GM21423 (cell line): ENCODE results near the gene CIDEC.
"Not testable (repeated sequence)": the region's sequence is repeated elsewhere in the genome, so short reads cannot be mapped to it uniquely, and the experiment has no call there.

Experiments used
- ATAC-seq: cut with Tn5 transposase; IDR thresholded peaks from one replicate; pipeline ENCODE4 v1.9.1; 2021; ENCODE audit warnings: mild to moderate bottlenecking, moderate library complexity; ENCODE audit not compliant: unreplicated experiment

The CIDEC gene

GRCh38 chr3:9902372-9903237 lies 22.6 kb upstream of the CIDEC start, which contains the start of gene IL17RE:
TSS of gene IL17RE (plus strand) at chr3:9902848. CDS start at chr3:9902933, 85 bp downstream.
- ATAC-seq, result no peak

GRCh38 chr3:9901967-9902366 lies 21.9 kb upstream of the CIDEC start:
- ATAC-seq, result no peak

GRCh38 chr3:9900965-9901415 lies 20.9 kb upstream of the CIDEC start:
- not testable (repeated sequence) for ATAC-seq

GRCh38 chr3:9899289-9899791 lies 19.3 kb upstream of the CIDEC start:
- no peak for ATAC-seq

- ATAC-seq, result no peak
Observed at GRCh38 chr3:9898467-9899241, 18.6 kb upstream of the CIDEC start.

GRCh38 chr3:9897408-9898372 lies 17.6 kb upstream of the CIDEC start:
- peak; percentile 77 for ATAC-seq

- ATAC-seq, result not testable (repeated sequence)
Observed at GRCh38 chr3:9896755-9897407, 16.8 kb upstream of the CIDEC start.

GRCh38 chr3:9895715-9896114 lies 15.7 kb upstream of the CIDEC start:
- ATAC-seq, result not testable (repeated sequence)

- no peak for ATAC-seq
Observed at GRCh38 chr3:9893739-9894138, 13.7 kb upstream of the CIDEC start.

- ATAC-seq, result no peak
Observed at GRCh38 chr3:9891072-9891622, 11.1 kb upstream of the CIDEC start.

GRCh38 chr3:9890249-9891071 lies 10.4 kb upstream of the CIDEC start, which contains the start of gene JAGN1:
TSS of gene JAGN1 (plus strand) at chr3:9890610. CDS start at chr3:9890723, 113 bp downstream.
- ATAC-seq, result peak; percentile 86

GRCh38 chr3:9889405-9889804 lies 9.4 kb upstream of the CIDEC start:
- no peak for ATAC-seq

- ATAC-seq, result no peak
Observed at GRCh38 chr3:9888540-9888939, 8.5 kb upstream of the CIDEC start.

- no peak for ATAC-seq
Observed at GRCh38 chr3:9887480-9887879, 7.4 kb upstream of the CIDEC start.

GRCh38 chr3:9886328-9886727 lies 6.3 kb upstream of the CIDEC start:
- ATAC-seq, result no peak

- no peak for ATAC-seq
Observed at GRCh38 chr3:9884555-9885165, 4.6 kb upstream of the CIDEC start.

- ATAC-seq, result no peak
Observed at GRCh38 chr3:9883706-9884554, 3.9 kb upstream of the CIDEC start.
